HG03280 (cell line): Measurements from ENCODE around the gene AFF3.

Experiments used
- ATAC-seq: cut with Tn5 transposase; IDR thresholded peaks from one replicate; pipeline ENCODE4 v1.9.1; 2021; ENCODE audit warnings: mild to moderate bottlenecking, moderate library complexity; ENCODE audit not compliant: unreplicated experiment

Gene AFF3

GRCh38 chr2:99623613-99624012 lies 518.8 kb downstream of the AFF3 start:
- ATAC-seq = no peak

- ATAC-seq = no peak
Observed at GRCh38 chr2:99623035-99623434, 519.4 kb downstream of the AFF3 start.

- no peak for ATAC-seq
Observed at GRCh38 chr2:99622534-99622933, 519.9 kb downstream of the AFF3 start.

- ATAC-seq = no peak
Observed at GRCh38 chr2:99621774-99622173, 520.6 kb downstream of the AFF3 start.

- no peak for ATAC-seq
Observed at GRCh38 chr2:99621106-99621505, 521.3 kb downstream of the AFF3 start.

GRCh38 chr2:99619151-99619550 lies 523.2 kb downstream of the AFF3 start:
- ATAC-seq = no peak

- no peak for ATAC-seq
Observed at GRCh38 chr2:99618579-99619097, 523.8 kb downstream of the AFF3 start.

GRCh38 chr2:99617811-99618210 lies 524.6 kb downstream of the AFF3 start:
- ATAC-seq = no peak

GRCh38 chr2:99615247-99615771 lies 527.1 kb downstream of the AFF3 start:
- ATAC-seq = no peak

GRCh38 chr2:99613980-99614379 lies 528.4 kb downstream of the AFF3 start:
- ATAC-seq = no peak

GRCh38 chr2:99611786-99612185 lies 530.6 kb downstream of the AFF3 start:
- no peak for ATAC-seq

GRCh38 chr2:99611034-99611433 lies 531.4 kb downstream of the AFF3 start:
- ATAC-seq = no peak

- no peak for ATAC-seq
Observed at GRCh38 chr2:99609851-99610381, 532.5 kb downstream of the AFF3 start.

- no peak for ATAC-seq
Observed at GRCh38 chr2:99608861-99609260, 533.5 kb downstream of the AFF3 start.

- ATAC-seq = no peak
Observed at GRCh38 chr2:99607861-99608491, 534.4 kb downstream of the AFF3 start.

- ATAC-seq = no peak
Observed at GRCh38 chr2:99607454-99607853, 534.9 kb downstream of the AFF3 start.

- ATAC-seq = no peak
Observed at GRCh38 chr2:99605036-99605435, 537.4 kb downstream of the AFF3 start.

- no peak for ATAC-seq
Observed at GRCh38 chr2:99602476-99602875, 539.9 kb downstream of the AFF3 start.

- ATAC-seq = no peak
Observed at GRCh38 chr2:99600981-99601651, 541.3 kb downstream of the AFF3 start.

- ATAC-seq = no peak
Observed at GRCh38 chr2:99598441-99598840, 543.9 kb downstream of the AFF3 start.

- no peak for ATAC-seq
Observed at GRCh38 chr2:99597616-99598015, 544.8 kb downstream of the AFF3 start.

- ATAC-seq = no peak
Observed at GRCh38 chr2:99595373-99595772, 547.0 kb downstream of the AFF3 start.
